Mucosa of descending colon (tissue), 3 donors: ENCODE data around the gene SORCS2. TPM values are rescaled to one million over a fixed set of nuclear protein-coding genes. Genes with fewer than 3 reads are reported as not detected.
A peak's percentile ranks its signal among the peaks of the same experiment; 100 is the strongest.

Source experiments
- ATAC-seq: fragments of 200-7000 bp; cut with Tn5 transposase; one replicate; pipeline ENCODE4 v1.9.1; 2020; ENCODE audit warnings: mild to moderate bottlenecking, moderate library complexity
- DNase-seq, 3 donors: peaks; one replicate each; pipeline ENCODE4 v3.0.0-alpha.2; 2020
- H3K36me3 ChIP-seq: fragments of 200-600 bp; one replicate; pipeline ENCODE4 v1.8.0; 2021; ENCODE audit warnings: low read depth, mild to moderate bottlenecking
- H3K4me1 ChIP-seq: fragments of 200-600 bp; one replicate; pipeline ENCODE4 v1.8.0; 2021; ENCODE audit warnings: low read depth, mild to moderate bottlenecking
- H3K4me3 ChIP-seq: fragments of 200-600 bp; one replicate; pipeline ENCODE4 v1.8.0; 2021; ENCODE audit warnings: mild to moderate bottlenecking
- H3K9me3 ChIP-seq: fragments of 200-600 bp; one replicate; pipeline ENCODE4 v1.8.0; 2021; ENCODE audit warnings: mild to moderate bottlenecking
- CTCF ChIP-seq: fragments of 200-600 bp; IDR thresholded peaks from one replicate; pipeline ENCODE4 v1.8.0; 2022; ENCODE audit warnings: antibody characterized with exemption, mild to moderate bottlenecking
- intact Hi-C, 2 donors: fragments of 100-400 bp; cut with DNase I in 1 of 2; cut with micrococcal nuclease in 1 of 2; formaldehyde crosslinking; loops; one replicate each; pipeline versions ENCODE4 v1.11.0 to v1.11.1; 2022; cut with DNase I, micrococcal nuclease
- total RNA-seq, 3 donors: library from RNA; stranded (reverse); fragmentation: NEBNext Ultra II Directional in 2 of 3; extraction: Animal tissue kit (Norgen Biotek cat#: 25700) in 2 of 3; gene quantifications; one replicate each; pipeline versions ENCODE4 v1.2.1 to v1.2.4, GENCODE V29; 2021 to 2023
- donor health status: DM: no; HTN: no; CAD: no; lungs with moderate emphysema.
- donor health status: DM: no; HTN: no; CAD: no.
- donor health status: DM: no; HTN: yes; CAD: no.

The SORCS2 gene
- total RNA-seq, 3 donors from 2014 or later = 0.20 to 3.1 (median 1.5) TPM

DNA sequence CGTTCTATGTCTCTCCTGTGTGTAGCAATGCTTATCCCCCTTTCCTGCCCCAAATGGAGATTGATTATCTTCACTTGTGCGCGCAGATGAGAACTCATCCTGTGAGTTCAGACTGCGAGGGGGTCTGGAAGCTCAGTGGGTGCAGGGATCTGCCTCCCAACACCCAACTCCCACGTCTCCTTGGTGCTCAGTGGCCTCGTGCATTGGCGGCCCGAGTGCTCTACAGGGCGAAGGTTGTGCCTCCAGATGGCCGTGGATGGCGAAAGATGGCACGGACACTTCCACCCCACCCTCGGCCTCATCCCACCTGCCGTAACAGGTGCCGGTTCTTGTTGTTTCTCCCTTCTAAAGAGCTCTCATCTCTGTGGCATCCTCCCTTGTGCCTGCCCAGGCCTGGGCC is 45.1 kb upstream of the SORCS2 start:
- H3K9me3 ChIP-seq = no peaks in the 10 kb centered on the region
- intact Hi-C loops = no loop called here
- H3K4me3 ChIP-seq = no peak overlapping the region
- DNase-seq = no peak
- TF ChIP-seq CTCF = no peak
- no peak for ATAC-seq
- H3K4me1 ChIP-seq = no peaks in the 10 kb centered on the region
- no peaks in the 10 kb centered on the region for H3K36me3 ChIP-seq

- DNase-seq = no peak
- no peak for TF ChIP-seq CTCF
- intact Hi-C loops = no loop called here
- no peak overlapping the region for H3K4me3 ChIP-seq
- H3K36me3 ChIP-seq = no peaks in the 10 kb centered on the region
- no peak for ATAC-seq
- H3K4me1 ChIP-seq = no peaks in the 10 kb centered on the region
- H3K9me3 ChIP-seq = no peaks in the 10 kb centered on the region
Observed at GRCh38 chr4:7147661-7148310, 44.6 kb upstream of the SORCS2 start.

GRCh38 chr4:7148337-7148736 is 44.0 kb upstream of the SORCS2 start:
- no peaks in the 10 kb centered on the region for H3K36me3 ChIP-seq
- H3K9me3 ChIP-seq = no peaks in the 10 kb centered on the region
- intact Hi-C loops = no loop called here
- no peak overlapping the region for H3K4me3 ChIP-seq
- DNase-seq = no peak
- no peaks in the 10 kb centered on the region for H3K4me1 ChIP-seq
- no peak for TF ChIP-seq CTCF
- no peak for ATAC-seq

DNA sequence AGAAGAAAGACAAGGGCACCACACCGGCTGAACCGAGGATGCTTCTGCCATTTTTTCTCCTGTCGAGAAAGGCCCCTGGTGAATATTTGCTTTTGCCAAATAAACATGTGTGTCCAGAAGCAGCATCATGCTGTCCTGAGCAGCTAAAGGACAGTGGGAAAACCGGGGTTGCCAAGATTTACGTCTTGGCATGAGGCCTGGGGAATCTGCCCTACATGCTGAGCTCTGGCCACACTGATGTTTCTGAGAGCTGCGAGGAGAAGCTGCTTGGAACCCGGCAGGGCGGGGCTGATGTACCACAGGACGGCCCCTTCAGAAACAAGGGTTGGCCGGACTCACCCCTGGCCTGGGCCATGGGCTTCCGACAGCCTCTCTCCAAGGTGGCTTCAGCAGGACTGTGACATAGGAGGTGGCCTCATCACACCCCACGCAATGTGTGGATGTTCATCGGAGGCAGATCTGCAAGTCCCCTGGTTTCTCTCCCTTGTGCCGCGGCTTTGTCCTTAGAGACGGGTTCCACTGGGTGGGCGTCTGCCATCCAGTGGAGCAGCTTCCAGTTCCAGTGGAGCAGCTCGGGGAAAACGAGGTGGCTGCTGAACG is 42.2 kb upstream of the SORCS2 start:
- H3K4me1 ChIP-seq = no peaks in the 10 kb centered on the region
- no peaks in the 10 kb centered on the region for H3K36me3 ChIP-seq
- intact Hi-C loops = no loop called here
- no peaks in the 10 kb centered on the region for H3K9me3 ChIP-seq
- H3K4me3 ChIP-seq = no peak overlapping the region
- TF ChIP-seq CTCF = no peak
- DNase-seq (no peak), ATAC-seq (no peak)

DNA sequence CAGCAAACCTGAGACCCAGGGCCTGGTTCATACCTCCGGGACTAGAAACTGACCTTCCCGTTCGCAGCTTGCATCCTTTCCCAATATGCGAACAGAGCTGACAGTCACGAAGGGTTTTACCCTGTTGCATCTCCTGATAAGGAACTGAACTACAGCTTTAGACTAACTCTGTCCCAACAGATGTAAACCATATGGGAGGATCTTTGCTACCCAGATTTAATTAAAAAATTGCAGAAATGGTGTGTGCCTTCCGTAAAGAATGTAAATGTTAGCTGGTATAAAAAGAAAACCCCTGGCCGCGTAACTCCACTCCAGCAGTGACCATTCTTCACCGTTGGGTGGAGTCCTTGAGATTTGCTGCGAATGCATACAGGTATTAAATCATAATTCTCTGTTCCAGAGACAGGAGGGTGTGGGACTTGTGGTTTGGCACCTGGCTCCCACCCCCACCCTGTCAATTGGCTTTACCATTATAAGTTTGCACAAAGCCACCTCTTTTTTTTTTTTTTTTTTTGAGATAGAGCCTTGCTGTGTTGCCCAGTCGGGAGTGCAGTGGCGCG is 40.6 kb upstream of the SORCS2 start:
- peak; percentile 12 for TF ChIP-seq CTCF
- no peaks in the 10 kb centered on the region for H3K36me3 ChIP-seq
- ATAC-seq (peak; percentile 48), DNase-seq (peak in 1 of 3 donors; percentile 51)
- H3K4me3 ChIP-seq = no peak overlapping the region
- no peaks in the 10 kb centered on the region for H3K4me1 ChIP-seq
- intact Hi-C loops = no loop called here
- no peaks in the 10 kb centered on the region for H3K9me3 ChIP-seq
